RPMI8226 (cell line): ENCODE data around the gene CCDC152.
A peak's percentile ranks its signal among the peaks of the same experiment; 100 is the strongest.
"Not testable (repeated sequence)": the region's sequence is repeated elsewhere in the genome, so short reads cannot be mapped to it uniquely, and the experiment has no call there.

Experiments used
- DNase-seq: peaks from one replicate; pipeline ENCODE4 v3.0.0-alpha.2; 2015

Gene CCDC152, protein sequence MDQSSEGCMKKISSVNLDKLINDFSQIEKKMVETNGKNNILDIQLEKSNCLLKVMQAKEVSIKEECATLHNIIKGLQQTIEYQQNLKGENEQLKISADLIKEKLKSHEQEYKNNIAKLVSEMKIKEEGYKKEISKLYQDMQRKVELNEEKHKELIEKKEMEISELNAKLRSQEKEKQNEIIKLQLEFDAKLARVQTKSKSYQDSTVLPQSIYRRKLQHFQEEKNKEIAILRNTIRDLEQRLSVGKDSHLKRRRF

DNA sequence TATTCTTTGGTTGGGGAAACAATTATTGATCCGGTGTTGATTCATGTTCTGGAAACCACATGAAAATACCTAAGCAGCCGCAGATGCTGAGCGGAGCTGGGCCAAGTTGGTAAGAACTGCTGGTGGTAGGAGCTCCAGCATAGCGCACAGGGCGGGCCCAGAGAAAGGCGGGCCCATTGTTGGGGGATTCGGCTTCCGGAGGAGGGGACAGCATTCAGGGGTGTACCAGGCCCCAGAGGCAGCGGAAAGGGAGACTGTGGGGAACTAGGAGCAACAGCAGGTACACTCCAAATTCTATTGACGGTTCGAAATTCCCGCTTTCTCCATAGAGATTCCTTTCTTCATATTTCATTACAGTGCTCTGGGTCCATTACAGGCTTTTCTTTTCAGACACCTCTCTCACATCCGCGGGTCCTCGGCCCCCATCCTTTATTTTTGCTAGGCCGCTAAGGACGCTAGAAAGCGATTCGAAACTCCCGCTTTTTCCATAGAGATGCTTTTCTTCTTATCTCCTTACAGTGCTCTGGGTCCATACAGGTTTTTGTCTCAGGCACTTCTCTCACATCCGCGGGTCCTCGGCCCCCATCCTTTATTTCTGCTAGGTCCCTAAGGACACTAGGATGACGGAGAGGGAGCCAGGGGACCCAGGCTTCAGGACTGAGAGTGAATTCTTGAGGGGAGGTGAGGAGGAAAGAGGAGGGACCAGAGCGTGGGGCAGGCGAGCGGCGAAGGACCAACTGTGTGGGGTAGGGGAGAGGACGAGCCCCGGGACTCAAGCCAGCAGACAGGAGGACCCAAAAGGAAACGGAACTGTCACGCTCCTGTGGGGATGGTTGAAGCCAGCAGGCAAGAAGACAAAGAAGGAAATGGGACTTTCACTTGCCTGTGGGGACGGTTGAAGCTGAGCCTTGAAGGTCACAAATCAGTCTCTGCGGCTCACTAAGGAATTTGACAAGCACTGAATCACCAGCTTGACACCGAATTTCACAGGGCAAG, at the start of gene CCDC152:
Gene CCDC152, plus strand, starts transcription at position 213 of the 996 bp plus-strand sequence. CDS start 2,304 bp downstream, outside the sequence.
- peak; percentile 31 for DNase-seq

DNA sequence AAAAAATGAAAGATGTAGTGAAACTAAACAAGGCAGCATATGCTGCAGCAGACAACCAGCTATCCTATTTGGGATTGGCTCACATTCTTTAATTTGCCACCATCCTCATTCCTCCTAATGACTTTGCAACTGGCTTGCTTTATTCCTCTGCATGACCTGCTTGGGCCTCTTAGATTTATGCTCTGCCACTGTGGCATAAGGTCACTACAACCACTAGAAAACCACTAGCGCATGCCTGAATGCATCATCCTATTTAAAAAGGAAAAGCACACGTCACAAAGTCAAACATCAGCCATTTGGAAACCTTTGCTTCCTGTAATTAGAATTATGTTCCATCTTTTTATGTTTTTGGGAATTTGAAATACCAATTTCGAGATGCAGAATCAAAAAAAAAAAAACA, 40.8 kb upstream of the CCDC152 start:
- DNase-seq: peak; percentile 15

DNA sequence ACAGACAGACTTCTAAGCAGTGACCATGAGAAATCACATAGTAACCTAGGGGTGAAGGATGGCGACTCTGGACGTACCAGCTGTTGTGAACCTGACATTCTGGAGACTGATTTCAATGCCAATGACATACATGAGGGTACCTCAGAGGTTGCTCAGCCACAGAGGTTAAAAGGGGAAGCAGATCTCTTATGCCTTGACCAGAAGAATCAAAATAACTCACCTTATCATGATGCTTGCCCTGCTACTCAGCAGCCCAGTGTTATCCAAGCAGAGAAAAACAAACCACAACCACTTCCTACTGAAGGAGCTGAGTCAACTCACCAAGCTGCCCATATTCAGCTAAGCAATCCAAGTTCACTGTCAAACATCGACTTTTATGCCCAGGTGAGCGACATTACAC, 38.0 kb upstream of the CCDC152 start:
- peak; percentile 53 for DNase-seq

DNA sequence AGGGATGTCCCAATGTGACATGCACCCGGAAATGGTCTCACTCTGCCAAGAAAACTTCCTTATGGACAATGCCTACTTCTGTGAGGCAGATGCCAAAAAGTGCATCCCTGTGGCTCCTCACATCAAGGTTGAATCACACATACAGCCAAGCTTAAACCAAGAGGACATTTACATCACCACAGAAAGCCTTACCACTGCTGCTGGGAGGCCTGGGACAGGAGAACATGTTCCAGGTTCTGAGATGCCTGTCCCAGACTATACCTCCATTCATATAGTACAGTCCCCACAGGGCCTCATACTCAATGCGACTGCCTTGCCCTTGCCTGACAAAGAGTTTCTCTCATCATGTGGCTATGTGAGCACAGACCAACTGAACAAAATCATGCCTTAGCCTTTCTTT, 37.6 kb upstream of the CCDC152 start:
- no peak for DNase-seq

DNA sequence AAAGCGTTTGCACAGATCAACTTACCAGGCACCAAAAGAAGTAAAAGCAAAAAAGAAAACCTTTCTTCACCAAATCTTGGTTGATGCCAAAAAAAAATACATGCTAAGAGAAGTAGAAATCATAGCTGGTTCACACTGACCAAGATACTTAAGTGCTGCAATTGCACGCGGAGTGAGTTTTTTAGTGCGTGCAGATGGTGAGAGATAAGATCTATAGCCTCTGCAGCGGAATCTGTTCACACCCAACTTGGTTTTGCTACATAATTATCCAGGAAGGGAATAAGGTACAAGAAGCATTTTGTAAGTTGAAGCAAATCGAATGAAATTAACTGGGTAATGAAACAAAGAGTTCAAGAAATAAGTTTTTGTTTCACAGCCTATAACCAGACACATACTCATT, 36.4 kb upstream of the CCDC152 start:
- no peak for DNase-seq

DNA sequence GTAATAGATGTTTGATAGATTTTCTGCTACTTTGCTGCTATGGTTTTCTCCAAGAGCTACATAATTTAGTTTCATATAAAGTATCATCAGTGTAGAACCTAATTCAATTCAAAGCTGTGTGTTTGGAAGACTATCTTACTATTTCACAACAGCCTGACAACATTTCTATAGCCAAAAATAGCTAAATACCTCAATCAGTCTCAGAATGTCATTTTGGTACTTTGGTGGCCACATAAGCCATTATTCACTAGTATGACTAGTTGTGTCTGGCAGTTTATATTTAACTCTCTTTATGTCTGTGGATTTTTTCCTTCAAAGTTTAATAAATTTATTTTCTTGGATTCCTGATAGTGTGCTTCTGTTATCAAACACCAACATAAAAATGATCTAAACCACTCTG, 35.1 kb upstream of the CCDC152 start:
- no peak for DNase-seq

DNA sequence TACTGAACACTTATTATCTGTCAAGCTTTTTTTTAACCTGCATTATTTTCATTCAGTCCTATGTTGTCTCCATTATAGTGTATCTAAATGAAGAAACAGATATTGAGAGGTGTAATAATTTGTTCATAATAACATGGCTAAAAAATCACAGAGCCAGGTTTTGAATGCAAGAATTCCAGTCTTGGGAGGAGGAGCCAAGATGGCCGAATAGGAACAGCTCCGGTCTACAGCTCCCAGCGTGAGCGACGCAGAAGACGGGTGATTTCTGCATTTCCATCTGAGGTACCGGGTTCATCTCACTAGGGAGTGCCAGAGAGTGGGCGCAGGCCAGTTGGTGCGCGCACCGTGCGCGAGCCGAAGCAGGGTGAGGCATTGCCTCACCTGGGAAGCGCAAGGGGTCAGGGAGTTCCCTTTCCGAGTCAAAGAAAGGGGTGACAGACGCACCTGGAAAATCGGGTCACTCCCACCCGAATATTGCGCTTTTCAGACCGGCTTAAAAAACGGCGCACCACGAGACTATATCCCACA, 22.0 kb upstream of the CCDC152 start:
- DNase-seq: not testable (repeated sequence)

DNA sequence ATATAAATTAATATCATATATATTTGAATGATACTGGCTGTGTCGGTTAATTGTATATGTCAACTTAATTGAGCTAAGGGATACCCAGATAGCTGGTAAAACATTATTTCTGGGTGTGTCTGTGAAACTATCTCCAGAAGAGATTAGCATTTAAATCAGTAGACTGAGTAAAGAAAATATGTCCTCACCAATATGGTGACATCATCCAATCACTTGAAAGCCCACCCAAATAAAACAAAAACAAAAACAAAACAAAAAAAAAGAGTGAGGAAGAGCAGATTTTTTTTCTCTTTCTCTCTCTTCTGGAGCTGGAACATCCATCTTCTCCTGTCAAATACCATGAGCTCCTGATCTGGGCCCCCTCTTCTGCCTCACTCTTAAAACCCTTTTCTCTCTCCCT, 15.7 kb upstream of the CCDC152 start:
- no peak for DNase-seq

DNA sequence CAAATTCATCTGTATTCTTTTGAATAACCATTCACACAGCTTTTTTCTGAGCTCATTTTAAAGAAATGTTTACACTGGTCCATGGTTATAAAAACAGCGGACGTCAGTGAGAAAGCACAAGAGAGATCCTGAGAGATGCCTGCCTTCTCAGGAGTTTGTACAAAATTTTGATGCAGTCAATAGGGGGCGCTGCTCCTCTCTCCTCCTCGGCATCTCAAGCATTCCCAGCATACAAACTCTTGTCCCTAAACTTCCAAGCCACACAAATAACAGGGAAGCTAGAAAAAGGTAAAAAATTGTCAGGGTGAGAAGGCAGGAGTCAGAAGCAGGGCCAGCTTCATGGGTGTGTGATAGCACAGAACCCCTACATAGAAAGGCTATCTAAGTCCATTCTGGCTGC, 11.2 kb upstream of the CCDC152 start:
- peak; percentile 10 for DNase-seq

DNA sequence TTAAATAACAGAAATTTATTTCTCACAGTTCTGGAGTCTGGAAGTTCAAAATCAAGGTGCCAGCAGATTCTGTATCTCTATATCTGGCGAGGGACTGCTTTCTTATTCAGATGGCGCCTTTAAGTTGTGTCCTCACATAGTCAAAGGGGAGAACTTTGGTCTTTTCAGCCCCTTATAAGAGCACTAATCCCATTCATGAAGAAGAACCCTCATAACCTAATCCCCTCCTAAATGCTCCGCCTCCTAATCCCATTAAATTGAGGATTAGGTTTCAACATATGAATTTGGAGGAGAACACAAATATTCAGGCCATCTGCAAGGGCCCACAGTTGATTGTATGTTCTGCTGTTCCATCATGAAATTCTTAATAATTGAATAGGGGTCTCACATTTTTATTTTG, 10.8 kb upstream of the CCDC152 start:
- DNase-seq: no peak

DNA sequence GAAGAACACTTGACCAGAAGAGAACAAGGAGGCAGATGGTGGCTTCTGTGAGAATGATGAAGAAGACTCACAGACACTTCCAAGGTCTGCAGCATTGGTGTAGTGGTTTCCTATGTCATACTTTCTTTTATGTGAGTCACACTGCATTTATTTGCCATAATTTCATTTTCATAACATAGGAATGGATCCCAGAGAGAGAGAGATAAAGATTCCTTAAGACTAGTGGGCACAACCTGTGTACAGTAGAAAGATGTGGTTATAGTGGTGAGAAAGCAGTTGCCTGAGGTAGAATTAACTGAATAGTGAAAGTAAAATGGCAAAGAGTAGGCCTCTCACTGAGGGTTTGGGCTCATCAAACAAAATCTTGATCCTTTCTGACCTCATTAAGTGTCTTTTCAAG, 7.6 kb upstream of the CCDC152 start:
- no peak for DNase-seq

DNA sequence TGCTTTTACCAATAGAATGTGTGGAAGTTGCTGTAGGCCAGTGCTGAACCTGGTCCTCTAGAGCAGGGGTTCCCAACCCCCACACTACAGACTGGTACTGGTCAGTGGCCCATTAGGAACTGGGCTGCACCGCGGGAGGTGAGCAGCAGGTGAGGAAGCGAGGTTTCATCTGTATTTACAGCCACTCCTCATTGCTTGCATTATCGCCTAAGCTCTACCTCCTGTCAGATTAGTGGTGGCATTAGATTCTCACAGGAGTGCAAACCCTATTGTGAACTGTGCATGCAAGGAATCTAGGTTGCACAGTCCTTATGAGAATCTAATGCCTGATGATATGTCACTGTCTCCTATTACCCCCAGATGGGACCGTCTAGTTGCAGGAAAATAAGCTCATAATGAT, 6.1 kb upstream of the CCDC152 start:
- no peak for DNase-seq

DNA sequence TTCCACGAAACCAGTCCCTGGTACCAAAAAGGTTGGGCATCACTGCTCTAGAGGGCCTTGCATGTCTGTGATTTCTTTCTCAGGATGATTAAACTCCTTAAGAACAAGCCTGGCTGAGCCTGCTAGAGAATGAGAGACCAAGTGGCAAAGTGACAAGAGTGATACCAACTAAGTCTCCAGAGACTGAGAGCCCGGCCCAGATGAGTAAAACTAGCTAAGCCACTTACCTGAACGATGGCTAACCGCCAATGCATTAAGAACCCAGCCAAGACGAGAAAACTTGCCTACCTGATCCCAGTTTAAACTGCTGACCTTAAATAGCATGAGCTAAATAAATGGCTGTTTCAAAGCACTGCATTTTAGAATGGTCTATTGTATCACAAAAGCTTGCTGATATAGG, 5.6 kb upstream of the CCDC152 start:
- peak; percentile 13 for DNase-seq

DNA sequence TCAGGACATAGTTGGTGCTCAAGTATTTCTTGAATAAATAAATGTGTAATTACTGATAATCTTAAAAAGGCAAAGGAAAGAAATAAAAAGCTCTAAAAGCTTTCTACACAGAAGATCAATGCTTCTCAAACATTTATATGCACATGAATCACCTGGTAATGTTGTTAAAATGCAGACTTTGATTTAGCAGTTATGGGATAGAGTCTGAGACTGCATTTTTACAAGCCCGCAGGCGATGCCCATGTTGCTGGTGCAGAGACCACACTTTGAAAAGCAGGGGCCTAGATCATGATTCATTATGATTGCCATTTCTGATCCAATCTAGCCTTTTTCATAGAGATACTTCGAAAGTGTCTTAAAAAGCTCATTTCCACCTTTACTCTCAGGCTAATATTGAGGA, 3.5 kb upstream of the CCDC152 start:
- DNase-seq: no peak

DNA sequence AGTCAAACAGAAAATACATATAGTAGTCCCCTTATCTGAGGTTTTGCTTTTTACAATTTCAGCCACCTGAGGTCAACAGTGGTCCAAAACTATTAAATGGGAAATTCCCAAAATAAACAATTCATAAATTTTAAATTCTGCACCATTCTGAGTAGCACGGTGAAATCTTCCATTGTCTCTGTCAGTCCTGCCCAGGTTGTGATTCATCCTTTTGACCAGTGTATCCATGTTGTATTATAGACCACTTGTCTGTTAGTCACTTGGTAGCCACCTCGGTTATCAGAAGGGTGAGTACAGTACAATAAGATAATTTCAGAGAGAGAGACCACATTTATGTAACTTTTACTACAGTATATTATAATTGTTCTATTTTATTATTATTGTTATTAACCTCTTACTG, 2.8 kb downstream of the CCDC152 start:
- no peak for DNase-seq

DNA sequence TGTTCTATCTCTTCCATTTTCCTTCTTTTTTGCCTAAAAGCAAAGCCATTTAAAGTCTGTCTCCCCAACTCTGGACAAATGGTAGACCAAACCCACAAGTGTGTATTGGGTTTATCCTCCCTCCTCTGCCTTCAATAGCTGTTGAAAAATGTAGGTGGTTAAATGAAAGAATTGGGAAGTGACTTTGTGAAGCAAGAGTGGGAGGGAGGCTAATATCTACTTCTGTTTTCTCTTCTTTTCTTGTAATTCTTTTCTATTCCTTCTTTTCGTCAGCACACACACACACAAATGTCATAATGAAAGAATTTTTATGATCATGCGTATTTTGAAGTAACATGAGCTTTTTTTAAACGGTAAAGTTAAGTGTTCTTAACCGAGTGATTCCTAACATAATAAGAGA, 3.8 kb downstream of the CCDC152 start:
- no peak for DNase-seq

DNA sequence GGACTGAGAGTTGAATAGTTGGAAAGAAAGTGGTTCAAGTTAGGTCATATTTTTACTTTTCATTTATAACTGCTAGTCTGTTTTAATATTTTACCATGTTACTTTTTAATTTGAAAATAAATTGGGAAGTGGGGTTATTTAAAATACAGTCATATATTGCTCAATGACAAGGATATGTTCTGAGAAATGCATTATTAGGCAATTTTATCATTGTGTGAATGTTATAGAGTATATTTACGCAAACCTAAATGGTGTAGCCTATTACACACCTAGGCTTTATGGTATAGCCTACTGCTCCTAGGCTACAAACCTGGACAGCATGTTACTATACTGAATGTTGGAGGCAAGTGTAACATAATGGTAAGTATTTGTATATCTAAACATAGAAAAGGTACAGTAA, 5.2 kb downstream of the CCDC152 start:
- no peak for DNase-seq

DNA sequence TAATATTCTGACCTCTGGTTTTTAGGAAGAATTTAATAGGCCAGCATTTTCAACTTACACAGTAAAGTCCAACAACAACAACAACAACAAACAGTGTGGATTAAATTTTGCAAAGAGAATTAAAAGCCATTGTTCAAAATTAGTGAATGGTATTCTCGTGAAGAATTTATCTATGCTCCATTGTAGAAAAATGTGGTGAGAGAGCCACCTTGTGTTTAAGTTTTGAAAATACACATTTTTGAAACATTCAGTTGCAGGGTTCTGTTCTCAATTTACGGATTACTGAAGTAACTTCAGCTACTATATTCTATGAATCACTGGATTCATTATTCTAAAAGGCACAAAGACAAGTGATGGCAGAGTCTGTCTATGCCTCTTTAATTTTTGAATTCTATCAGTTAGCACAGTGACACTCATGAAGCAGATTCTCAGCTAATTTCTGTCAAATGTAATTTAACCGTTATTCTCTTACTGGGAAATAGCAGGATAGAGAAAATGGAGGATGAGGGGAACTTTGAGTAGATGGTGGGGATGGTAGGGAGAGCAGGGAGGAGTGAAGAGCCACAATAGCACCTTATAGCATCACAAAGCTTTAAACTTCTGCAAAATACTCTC, 11.0 kb downstream of the CCDC152 start:
- DNase-seq: peak; percentile 30

DNA sequence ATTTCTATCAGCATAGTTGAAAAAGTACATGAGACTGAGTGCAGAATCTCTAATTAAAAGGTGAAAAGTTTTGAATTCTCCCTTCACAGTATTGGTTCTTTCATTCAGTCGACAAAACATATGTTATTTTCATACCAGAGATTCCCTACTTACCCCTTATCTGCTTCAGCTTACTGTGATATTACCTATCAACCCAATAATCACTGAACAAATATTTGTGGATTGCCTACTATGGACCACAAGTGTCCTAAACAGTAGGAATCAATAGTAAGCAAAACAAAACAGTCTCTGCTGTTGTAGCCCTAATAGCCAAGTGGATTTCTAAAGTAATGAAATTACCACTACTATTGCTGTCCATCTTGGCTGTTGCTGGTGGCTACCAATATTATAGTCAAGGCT, 11.5 kb downstream of the CCDC152 start:
- DNase-seq: no peak

DNA sequence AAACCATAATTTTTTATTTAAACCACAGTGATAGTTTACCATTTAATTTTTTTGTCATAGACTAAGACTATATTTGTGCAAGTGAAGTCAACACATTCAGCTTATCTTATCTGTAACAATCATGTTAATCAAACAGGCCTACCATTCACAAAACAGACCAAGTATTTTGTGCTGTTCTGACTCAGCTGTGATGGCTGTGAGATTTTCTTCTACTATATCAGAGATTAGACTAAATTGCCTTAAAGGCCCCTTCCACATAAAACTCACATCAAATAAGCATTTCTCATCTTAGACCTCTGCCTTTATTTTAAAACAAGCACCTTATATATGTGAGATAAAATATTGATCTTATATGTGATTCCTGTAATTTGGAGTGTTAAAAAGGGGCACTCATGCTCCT, 13.4 kb downstream of the CCDC152 start:
- no peak for DNase-seq

DNA sequence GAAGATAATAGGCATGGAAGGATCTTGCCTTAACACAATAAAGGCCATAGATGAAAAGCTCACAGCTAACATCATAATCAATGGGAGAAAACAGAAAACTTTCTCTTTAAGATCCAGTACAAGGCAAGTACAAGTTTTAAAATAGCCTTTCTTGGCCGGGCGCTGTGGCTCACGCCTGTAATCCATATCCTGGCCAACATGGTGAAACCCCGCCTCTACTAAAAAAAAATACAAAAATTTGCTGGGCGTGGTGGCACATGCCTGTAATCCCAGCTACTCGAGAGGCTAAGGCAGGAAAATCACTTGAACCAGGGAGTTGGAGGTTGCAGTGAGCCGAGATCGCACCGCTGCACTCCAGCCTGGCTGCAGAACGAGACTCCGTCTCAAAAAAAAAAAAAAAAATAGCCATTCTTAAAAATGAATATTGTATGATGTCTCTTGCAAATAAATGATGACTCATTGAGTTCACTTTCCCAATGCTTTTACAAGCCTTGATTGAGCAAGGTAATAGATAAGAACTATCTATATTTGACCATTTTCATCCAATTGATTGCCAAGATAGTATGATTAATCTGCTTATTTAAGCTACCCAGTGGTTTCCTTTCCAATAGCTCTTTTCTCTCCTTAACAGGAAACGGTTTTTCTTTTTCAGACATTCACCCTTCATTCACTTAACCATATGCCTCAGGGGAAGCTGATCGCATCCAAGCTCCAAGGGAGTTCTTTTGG, 15.8 kb downstream of the CCDC152 start:
- DNase-seq: no peak

DNA sequence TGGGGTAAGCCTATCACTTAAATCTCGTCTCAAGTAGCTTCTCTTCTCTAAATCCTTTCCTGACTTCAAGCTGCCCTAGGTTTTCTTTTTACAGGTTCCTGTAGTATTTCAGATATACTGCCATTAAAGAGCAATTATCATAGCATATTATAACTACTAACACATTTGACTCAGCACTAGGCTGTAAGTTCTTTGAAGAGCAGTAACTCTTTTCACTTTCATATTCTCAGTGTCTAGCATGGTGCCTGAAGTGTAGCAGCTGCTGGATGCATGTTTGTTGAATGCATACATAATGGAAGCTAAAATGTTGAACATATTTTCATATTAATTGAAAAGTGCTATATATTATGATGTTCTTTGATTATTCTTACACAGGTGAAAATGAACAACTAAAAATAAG, 22.5 kb downstream of the CCDC152 start:
- no peak for DNase-seq

DNA sequence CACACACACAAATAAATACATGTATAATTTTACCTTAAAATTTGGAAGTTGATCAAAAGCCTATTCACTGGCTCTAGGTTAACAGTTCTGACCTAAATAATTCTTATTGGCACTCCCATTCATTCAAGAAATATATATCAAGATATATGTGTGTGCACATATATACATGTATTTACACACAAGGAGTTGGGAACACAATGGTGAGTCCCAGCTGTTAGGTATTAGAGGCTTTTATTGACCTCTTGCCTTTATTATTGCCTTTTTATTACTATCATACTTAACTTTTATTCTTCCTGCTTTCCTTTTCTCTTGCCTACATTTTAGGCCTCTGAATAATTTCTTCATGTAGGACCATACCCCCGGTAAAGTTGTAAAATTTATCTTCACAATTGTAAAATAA, 25.0 kb downstream of the CCDC152 start:
- DNase-seq: no peak
